M059J (cell line): Measurements from ENCODE around the gene RGMA. TPM values are rescaled to one million over a fixed set of nuclear protein-coding genes. Genes with fewer than 3 reads are reported as not detected.
A peak's percentile ranks its signal among the peaks of the same experiment; 100 is the strongest.
"Not testable (repeated sequence)": the region's sequence is repeated elsewhere in the genome, so short reads cannot be mapped to it uniquely, and the experiment has no call there.

Experiments used
- DNase-seq: peaks from one replicate; pipeline ENCODE4 v3.0.0-alpha.2; 2012; ENCODE audit warnings: low read depth
- total RNA-seq: library from RNA; depleted of rRNA; stranded (reverse); fragments of >200 nt; shearing (Covaris generic); gene quantifications from 2 replicates; pipeline ENCODE4 v1.2.3, GENCODE V29; 2014

Gene RGMA
- total RNA-seq, 1 experiment from 2014 or later: not detected

DNA sequence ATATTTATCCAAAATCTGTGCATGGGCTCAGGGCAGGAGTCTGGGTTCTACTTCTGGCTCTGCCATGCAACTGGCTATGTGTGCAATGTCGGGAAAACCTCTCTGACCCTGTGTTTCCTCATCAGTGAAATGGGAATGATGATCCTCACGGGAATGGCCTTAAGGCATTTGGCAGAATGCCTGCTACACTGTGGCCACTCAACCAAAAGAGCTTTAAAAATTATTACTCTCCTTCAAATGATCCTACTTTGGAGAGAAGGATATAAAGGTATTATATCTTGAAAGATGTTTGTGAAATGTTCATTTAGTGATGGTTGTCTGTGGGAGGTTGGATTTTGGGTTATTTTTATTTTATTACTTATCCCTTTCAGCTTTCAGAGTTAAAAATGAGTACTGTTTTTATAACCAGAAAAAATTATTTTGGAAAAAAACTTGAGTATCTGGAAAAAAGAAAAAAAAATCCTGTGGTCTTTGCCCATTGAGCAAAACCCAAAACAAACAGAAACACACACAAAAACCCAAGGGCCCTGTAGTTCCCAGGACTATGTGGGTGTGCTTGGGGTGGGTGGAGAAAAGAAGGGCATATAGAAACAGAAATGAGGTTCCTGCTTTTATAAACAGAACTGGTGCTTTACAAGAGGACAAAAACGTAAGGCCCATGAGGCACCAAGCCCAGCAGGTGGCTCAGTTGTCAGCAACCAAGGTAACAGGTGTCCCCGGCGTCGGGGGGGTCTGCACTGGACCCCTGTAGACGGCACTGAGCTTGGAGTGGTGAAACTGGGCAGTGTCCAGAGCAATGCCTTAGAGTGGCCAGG is 22.0 kb downstream of the RGMA start:
- DNase-seq: peak; percentile 19

DNA sequence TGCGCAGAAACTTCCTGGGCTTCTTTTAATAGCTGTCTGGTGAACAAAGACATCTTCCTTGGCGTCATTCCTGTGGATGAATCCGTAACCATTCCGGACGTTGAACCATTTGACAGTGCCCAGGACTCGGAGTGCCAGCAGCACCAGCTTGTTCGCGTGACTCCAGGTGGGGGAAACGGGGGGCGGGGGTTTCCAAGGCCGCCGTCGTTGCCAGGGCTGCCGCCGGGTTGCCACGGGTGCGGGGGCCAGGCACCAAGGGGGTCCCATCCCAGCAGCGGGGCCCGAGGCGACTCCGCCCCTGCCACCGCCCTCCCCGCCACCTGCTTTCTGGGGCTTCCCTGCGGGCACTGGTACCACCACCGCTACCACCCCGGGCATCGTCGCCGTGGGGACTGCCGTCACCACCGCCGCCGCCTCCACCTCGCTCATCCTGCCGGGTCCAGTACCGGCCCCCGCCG is 22.8 kb downstream of the RGMA start:
- DNase-seq: no peak

DNA sequence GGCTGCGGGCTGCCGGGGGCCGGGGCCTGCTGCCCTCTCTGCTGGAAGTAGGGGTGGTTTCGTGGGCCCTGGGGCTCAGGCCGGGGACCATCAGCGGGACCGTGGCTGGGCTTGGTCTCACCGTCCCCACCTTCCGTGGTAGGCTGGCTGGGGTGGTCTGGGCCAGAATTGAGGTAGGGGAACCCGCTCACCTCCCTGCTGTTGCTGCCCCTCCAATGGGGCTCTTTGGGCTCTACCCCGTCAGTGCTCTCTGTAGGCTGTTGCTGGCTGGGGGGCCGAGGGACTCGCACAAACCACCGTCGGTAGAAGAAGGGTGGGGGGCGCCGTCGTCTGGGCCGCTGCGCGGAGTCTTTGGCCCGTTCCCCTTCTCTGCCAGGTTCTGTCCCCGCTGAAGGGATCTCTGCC is 23.4 kb downstream of the RGMA start:
- no peak for DNase-seq

DNA sequence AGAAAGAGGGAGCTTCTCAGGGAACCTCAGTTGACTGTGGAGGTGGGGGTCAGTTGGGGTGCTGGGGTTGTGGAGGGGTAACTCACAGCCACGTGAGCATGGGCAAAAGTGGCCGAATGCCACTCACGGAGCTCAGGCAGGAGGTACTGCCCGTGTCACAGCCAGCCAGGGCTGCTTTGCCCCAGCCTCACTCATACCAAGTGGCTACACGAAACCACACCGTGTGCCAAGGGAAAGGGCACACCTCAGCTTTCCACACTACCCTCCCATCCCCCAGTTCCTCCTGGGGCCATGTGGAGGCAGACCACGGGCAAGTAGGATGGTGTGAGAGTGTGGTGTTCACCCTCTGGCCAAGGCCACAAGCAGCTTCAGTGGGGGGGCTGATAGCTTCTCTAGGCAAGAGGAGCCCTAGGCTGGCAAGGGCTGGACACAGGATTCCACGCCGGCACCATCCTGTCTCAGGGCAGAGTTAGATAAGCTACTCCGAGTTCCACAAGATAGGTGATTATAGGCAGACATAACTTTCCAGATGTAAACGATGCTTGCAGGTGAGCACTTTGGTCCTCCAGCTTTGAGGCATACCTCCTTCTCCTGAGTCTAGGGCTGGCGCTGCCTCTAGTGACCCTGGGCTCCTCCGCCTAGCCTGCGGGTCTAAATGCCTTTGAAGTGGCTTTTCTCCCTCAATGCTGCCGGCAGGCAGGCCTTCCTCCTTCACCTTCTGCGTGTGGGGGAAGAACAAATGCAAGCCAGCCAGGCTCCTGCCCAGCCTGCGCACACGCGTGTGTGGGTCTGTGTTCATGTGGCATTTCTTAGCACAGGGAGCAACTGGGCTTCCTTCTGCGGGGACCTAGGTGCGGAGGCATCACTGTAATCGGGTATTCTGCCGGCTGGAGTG is 25.0 kb downstream of the RGMA start:
- no peak for DNase-seq

DNA sequence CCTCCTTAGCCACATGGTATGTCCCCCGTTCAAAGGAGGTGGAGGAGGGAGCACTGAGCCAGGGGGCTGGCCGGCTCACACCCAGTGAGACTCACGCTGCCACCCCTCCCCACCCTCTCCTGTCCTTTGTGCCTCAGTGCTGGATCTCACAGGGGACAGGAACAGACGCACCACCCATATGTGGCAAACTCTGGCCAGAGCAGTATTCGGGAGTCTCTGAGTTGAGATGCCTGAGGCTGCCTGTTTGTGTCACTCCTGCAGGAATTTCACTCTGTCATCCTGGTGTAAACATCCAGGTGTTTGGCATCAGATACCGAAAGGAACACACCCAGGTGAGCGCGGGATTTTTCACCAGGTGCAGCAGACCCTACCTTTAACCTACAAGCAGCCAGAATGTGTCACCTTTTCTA is 25.7 kb downstream of the RGMA start:
- DNase-seq: no peak

DNA sequence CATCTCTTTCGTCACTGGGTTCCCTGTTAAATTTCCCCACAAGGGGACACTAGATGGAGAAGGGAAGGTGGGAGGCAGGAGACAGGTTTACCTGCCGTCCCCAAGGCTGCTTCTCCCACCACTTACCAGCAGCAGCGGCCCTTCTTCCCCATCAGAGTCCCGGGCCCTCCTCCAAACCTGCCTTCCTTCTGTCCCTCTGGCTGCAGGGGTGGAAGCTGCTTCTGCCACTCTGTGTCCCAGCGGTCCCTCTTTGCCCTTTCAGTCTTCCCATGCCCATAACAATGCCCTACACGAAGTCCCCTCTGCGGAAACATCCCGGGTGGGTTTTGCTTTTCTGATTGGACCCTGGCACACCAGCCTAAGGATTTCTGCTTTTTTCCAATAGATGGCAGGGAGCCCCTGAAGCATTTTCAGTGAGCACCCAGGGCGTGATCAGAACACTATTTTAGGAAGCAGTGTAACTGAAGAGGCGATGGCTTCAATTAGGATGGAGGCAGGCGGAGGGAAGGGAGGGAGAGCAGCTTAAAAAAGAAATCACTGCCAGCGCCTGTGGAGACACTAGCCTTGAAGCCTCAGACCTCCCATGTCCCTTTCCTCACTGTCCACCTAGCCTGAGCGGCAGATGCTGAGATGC is 26.3 kb downstream of the RGMA start:
- DNase-seq: not testable (repeated sequence)

DNA sequence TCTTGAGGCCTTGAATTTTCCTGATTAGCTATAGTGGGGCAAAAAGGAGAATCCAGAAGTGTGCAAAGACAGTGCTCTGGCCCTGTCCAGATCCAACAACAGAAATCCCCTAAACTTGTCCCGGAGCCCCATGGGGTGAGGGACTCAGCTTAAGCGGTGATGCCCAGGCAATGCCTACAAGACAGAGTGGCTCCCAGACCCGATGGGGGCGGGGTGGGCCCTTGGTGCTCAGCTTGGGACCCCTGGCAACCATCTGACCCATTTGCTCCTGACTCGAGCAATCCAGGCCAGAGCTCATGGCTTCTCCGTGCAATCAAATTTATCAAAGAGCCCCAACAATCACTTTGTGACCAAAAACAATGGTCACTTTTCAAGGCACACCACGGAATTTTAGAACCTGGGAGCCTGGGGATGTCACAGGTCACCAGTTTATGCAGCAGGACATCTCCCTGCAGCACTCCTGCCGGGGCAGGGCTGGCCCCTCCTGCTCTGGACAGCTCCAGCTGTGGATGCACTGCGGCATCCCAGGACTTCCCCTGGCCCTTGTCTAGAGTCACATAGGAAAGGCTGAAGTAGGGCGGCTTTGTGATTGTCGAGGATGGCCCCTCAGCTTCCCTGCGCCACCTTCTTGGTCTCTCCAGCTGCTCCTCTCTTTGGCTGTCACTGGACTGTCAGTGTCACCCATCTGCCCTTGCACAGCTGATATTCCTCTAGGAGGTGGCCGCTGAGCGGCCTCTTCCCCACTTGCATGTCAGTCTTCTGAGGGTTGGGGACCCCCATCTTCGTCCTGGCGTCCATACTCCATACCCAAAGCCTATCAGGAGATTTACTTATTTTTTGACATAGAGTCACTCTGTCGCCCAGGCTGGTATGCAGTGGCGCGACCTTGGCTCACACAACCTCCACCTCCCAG is 28.4 kb downstream of the RGMA start:
- no peak for DNase-seq

DNA sequence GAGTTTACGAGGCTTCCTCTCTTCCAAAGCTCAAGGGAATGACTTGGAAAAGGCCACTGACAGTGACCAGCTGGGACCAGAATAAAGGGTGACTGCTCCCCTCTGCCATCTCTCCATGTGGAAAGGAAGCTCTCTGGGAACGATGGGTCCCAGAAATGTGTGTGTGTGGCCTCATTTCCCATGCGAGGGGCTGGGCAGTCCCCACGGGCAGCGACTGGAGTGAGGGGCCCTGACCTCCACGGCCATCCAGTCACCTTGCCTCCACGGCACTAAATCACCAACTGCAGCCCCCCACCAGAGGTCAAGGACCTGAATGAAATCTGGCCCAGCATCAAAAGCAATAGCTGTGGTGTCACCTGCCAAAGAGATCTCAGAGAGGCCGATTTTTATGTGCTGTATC is 29.6 kb downstream of the RGMA start:
- DNase-seq: no peak

DNA sequence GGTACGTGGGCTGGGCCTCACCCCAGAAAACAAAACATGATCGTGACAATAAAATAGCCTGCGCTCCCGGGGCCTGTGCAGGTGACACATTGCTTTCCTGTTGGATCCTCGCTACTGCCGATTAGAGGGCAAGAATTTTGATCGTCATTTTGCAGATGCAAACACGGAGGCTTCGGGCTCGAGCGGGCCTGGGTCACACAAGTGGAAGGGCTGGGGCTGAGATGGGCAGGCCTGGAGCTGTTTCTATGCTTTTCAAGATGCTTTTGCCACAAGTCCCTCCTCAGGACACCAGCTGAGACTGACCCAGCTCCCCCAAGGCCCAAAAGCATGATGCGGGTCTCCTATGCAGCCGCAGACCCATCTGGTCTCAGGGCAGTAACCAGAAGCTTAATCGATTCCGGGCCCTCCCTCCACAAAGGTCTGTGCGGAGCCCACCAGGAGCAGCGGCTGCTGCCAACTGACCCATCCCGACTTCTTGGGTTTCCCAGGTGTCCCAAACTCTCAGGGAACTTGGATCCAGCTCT is 30.0 kb downstream of the RGMA start:
- no peak for DNase-seq

DNA sequence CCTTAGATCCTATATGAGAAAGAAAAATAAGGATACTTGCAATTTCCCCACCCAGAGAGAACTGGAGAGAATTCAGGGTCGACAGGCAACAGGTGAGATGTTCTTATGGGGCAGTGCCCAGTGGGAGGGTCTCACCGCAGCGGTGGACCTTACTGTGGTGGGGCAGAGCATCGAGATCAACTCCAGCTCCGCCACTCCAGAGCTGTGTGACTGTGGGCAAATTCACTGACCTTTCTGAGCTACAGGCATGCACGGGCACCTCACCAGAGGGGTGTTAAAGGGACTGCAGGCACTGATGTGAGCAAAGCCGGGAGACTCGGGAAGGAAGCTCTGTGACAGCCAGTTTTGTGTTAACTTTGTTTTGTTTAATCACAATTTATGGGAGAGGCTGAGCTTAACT is 30.9 kb downstream of the RGMA start:
- no peak for DNase-seq

DNA sequence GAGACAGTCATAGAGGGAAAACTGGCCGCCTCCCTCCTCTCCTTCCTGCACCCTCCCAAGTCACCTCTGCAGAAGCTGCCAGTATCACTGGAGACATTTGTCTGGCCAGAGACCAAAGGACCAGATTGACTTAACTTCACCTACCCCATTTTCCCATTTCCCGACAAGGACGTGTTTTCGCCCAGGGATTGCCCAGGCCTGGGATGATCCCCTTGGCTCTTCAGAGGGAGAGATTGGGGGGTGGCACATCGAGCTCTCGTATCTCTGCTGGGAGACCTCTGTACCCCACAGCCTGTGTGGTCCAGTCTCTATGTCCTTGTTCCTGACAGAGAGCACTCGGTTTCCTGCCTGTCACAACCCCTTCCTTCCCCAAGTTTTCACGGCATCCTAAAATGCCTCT is 31.4 kb downstream of the RGMA start:
- no peak for DNase-seq

DNA sequence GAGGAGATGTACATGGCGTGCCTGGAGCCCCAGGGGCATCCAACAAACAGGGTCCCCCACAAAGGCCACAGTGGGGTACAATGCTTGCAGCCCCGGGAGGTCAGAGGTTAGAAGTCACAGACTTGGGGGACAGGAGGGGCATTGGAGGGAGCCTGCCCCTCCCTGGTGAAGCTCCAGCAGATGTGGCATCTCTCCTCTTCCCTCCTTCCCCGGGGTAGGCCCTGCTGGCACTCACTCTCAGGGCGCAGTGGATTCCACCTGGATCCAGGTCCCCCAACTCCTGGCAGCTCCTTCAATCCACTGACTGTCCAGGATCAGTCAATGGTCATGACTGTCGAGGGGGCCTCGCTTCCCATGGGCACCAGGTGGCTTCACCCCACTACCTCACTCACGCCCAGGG is 32.2 kb downstream of the RGMA start:
- no peak for DNase-seq

DNA sequence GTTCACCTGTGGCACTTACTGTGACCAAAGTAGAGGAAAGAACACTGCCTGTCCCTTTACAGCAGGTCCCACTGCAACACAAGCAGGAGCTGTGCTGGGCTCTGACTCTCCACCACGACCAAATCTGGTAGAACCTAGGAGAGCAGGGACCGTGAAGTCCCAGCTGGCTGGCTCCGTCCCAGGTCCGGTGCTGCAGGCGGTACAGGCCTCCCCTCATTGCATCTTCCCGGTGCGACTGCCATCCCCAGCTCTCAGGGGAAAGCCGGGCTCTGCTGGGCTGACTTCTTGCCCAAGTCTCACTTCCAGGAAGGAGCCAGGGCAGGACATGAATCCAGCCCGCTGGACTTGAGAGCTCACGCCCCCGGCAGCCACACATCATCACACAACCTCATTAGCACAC is 33.8 kb downstream of the RGMA start:
- no peak for DNase-seq

DNA sequence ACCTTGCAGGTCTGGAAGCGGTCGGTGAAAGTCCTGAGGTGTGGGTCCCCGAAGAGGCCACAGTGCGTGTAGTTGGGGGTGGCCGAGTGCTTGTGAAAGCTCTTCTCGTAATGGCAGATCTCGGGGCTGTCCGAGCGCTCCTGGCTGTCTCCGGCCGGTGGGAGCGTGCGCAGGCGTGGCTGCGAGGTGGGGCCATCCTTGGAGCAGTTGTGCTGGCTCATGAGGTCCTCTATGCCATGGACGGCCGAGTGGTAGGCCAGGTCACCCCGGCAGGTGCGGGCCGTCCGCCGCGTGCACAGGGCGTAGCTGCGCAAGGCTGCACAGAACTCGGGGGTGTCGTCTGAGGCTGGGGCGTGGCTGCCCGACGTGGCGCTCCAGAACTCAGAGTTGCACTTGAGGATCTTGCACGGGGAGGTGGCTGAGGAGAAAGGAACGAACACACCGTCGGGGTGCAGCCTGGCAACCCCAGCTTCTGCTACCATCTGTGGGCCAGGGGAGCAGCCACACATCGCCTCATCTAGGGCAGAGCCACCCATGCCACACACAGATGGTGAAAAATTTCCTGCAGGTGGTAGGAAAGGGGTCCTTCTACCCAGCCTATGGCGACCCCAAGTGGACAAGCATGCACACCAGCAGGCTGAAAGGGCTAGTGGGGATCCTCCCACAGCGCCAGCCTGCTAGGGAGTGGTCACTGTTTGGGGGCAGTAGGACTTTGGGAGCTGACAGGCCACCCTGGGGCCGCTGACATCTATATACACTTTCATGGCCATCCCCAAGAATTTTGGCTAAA is 36.7 kb downstream of the RGMA start:
- DNase-seq: no peak

DNA sequence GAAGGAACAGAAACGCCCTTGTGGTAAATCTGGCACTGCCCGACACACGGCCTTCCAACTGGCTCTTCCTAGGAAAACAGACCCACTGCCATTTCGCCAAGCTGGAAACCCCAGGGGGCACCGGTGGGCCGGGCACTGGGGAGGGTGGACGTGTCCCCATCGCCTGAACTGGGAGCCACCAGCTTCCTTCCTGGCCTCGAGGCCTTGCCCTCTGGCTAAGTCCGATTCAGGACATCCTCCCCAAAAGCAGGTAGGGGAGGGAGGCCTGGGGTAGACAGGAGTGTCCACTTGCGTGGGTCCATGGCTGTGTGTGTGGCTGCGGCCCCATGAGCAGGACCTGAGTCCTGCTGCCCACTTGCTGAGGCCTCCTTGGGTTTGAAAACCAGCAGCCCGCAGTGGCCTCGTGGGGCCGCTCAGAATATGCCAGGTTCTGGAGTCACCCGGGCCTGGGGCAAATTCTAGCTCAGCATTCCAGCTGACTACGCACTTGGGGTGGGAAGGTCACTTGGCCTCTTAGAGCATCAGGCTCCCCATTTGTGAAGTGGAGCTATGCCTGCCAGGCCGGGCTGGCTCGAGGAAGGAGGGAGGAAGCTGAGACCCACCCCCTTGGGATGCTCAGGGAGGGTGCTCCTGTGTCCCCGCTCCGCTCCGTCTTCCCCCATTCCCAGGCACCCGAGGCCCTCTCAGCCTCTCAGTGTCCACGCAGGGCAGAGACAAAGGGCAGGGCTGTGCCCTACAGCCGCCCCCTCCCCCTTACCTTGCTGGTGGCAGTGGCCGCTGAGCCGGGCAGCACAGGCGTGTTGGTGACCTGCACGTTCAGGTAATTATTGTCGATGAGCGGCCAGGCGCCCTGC is 37.5 kb downstream of the RGMA start:
- DNase-seq: no peak

DNA sequence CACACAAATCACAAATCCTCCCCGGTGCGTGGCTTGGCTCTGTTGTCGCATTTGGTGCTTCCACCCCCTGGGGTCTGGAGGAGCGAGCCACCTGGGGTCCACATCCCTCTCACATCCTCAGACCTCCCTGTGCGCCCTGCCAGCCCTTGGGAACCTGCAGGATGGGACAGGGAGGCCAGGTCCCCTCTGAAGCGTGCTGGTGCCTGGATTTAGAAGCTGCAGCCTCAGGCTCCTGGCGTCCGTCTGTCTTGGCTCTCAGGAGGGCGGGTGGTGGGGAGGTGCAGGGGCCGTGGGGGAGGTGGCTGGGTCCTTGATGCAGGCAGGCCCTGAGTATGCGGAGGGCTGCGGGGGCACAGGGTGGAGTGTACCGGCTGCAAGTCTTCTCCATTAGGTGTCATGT is 38.4 kb downstream of the RGMA start:
- no peak for DNase-seq

DNA sequence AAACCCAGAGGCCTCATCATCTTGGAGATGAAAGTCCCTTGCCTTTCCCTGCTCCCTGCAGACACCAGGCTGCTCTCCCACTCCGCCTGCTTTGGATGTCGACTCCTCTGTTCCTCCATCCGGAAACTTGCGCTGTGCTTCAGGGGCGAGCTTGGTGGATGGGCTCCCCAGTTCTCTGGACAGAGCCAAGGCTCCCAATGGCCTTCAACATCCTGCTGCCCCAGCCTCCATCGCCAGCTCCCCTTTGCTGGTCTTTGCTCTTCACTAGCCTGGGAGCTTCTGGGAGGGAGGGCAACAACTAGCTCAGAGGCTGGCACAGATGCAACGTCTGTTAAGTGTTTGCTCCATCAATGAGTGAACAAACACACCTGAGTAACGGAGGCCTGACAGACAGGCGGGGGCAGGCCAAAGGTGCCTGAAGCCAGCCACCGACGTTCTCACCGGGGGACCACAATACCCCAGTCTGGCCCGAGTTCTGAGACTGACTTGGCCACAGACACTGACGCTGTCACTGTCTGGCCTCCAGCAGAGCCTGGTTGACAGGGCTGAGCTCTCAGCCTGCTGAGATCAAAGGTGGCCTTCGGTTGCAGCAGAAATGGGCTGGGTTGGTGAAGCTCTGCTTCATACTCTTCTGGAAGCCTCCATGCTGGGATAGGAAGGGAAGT is 39.0 kb downstream of the RGMA start:
- no peak for DNase-seq

DNA sequence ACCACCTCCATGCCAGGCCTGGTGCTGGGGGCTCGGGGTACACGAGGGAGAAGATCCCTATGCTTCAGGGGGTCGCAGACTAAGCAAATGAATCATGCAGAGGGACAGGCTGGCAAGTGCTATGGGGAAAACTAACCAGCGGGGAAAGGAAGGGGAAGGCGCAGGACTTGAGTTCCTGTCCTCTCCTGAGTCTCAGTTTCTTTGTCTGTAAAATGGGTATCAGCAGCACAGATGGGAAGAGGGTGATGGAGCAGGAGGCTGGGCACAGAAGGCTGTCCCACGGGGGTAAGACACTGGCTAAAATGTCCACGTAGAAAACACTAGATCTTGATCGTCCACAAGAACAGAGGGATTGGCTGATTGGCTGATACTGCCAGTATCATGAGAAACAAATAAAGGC is 39.8 kb downstream of the RGMA start:
- DNase-seq: no peak

DNA sequence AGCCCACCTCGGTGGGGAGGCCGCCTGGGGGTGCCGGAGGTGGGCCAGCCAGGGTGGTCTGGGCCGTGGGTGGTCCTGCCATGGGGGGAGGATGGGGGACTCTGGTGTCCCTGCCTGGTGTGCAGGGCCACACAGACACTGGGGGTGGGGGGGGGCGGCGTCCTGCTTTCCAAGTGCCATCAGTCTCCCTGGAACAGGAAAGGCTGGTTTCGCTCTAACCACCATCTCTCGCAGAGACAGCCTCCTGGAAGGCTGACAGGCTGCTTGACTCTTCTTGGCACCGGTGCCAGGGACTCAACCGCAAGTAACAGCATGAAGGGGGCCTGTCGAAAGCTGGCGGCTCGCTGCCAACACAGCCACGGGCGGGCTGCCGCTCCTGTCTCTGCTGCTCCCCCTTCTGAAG is 40.3 kb downstream of the RGMA start:
- peak; percentile 44 for DNase-seq
